Hepatocyte (in vitro differentiated cells): ENCODE measurements around the gene SLC9A8.

ENCODE experiments used
- CTCF ChIP-seq: fragments of 200-600 bp; sonication (generic); IDR thresholded peaks from 2 replicates; pipeline ENCODE4 v1.5.1; 2016; ENCODE audit warnings: antibody characterized with exemption, mild to moderate bottlenecking; ENCODE audit not compliant: poor library complexity
- EZH2 ChIP-seq: fragments of 200-600 bp; sonication (generic); IDR thresholded peaks from 2 replicates; pipeline ENCODE4 v1.6.1; 2016; ENCODE audit warnings: antibody characterized with exemption, mild to moderate bottlenecking, borderline replicate concordance
- EZH2phosphoT487 ChIP-seq: fragments of 200-600 bp; sonication (generic); IDR thresholded peaks from one replicate; pipeline ENCODE4 v1.6.1; 2018; ENCODE audit warnings: antibody characterized with exemption, mild to moderate bottlenecking, low read depth, moderate library complexity; ENCODE audit not compliant: unreplicated experiment, severe bottlenecking

- no peak for TF ChIP-seq EZH2
- TF ChIP-seq EZH2phosphoT487: no peak
- no peak for TF ChIP-seq CTCF
These were observed 42.0 kb upstream of the SLC9A8 start for GRCh38 chr20:49770634-49771033.
